ENCODE results near the gene MIS12.

MIS12 gene

GRCh38 chr17:5444209-5444608 lies 42.2 kb upstream of the MIS12 start:
- TF ChIP-seq ZFP3 (CRISPR knock-in tag; IDR thresholded peaks at IDR 0.05) = no peak
- no peak for TF ChIP-seq BACH2 (CRISPR knock-in tag; IDR thresholded peaks at IDR 0.05; ENCODE audit: borderline replicate concordance)
- TF ChIP-seq ZNF70 (CRISPR knock-in tag; IDR thresholded peaks at IDR 0.05) = no peak
- TF ChIP-seq CREB5 (CRISPR knock-in tag; IDR thresholded peaks at IDR 0.05; ENCODE audit: low read depth) = no peak
- TF ChIP-seq TSHZ2 (CRISPR knock-in tag; IDR thresholded peaks at IDR 0.05) = no peak
- no peak for TF ChIP-seq ZFP30 (CRISPR knock-in tag; IDR thresholded peaks at IDR 0.05)
- no peak for TF ChIP-seq PPARA (CRISPR knock-in tag; IDR thresholded peaks at IDR 0.05; ENCODE audit: borderline replicate concordance)
- no peak for TF ChIP-seq ESRRG (CRISPR knock-in tag; IDR thresholded peaks at IDR 0.05)
- no peak for TF ChIP-seq POU6F1 (CRISPR knock-in tag; IDR thresholded peaks at IDR 0.05; ENCODE audit: borderline replicate concordance, low read depth)
- TF ChIP-seq CSRNP3 (CRISPR knock-in tag; IDR thresholded peaks at IDR 0.05) = no peak
- no peak for TF ChIP-seq OSR1 (CRISPR knock-in tag; IDR thresholded peaks at IDR 0.05)
- no peak for TF ChIP-seq PATZ1 (CRISPR knock-in tag; IDR thresholded peaks at IDR 0.05; ENCODE audit: borderline replicate concordance)
- TF ChIP-seq SNAI2 (CRISPR knock-in tag; IDR thresholded peaks at IDR 0.05) = no peak
- no peak for TF ChIP-seq ZC3H10 (CRISPR knock-in tag; IDR thresholded peaks at IDR 0.05)
- TF ChIP-seq ARNTL (CRISPR knock-in tag; IDR thresholded peaks at IDR 0.05; ENCODE audit: borderline replicate concordance, low read depth) = no peak
- TF ChIP-seq TOX (CRISPR knock-in tag; IDR thresholded peaks at IDR 0.05; ENCODE audit: borderline replicate concordance) = no peak
- ATAC-seq = no peak

- no peak for ATAC-seq
- TF ChIP-seq POU6F1 (CRISPR knock-in tag; IDR thresholded peaks at IDR 0.05; ENCODE audit: borderline replicate concordance, low read depth) = no peak
- TF ChIP-seq ZNF70 (CRISPR knock-in tag; IDR thresholded peaks at IDR 0.05) = no peak
- no peak for TF ChIP-seq CSRNP3 (CRISPR knock-in tag; IDR thresholded peaks at IDR 0.05)
- no peak for TF ChIP-seq RARB (CRISPR knock-in tag; IDR thresholded peaks at IDR 0.05)
- no peak for TF ChIP-seq CREB5 (CRISPR knock-in tag; IDR thresholded peaks at IDR 0.05; ENCODE audit: low read depth)
These were observed 39.6 kb upstream of the MIS12 start for GRCh38 chr17:5446786-5447185.

Measured in SK-N-SH treated with all-trans-retinoic acid at 6 μM for 48 hours (cell line).